Upper lobe of left lung (tissue), 4 donors: ENCODE measurements around the gene TBX4.

Experiments
- EP300 ChIP-seq, 4 donors: sonication (generic); formaldehyde crosslinking; IDR thresholded peaks; one replicate each; pipeline ENCODE4 v1.5.1; 2017; ENCODE audit warnings: antibody characterized with exemption in 4 of 4, control low read depth in 2 of 4
- POLR2A ChIP-seq, 4 donors: fragments of 450-650 bp; IDR thresholded peaks; one replicate each; pipeline ENCODE4 v1.5.1; 2016 to 2017; ENCODE audit warnings: antibody characterized with exemption in 4 of 4, mild to moderate bottlenecking in 2 of 4

GRCh38 chr17:61475726-61476125, 23.5 kb downstream of the TBX4 start:
- TF ChIP-seq POLR2A (IDR thresholded peaks at IDR 0.05) (no peak), EP300 (IDR thresholded peaks at IDR 0.05) (no peak)
